HG03565 (cell line): ENCODE data around the gene DYNLT1.
"Not testable (repeated sequence)": the region's sequence is repeated elsewhere in the genome, so short reads cannot be mapped to it uniquely, and the experiment has no call there.

Experiments
- ATAC-seq: cut with Tn5 transposase; IDR thresholded peaks from one replicate; pipeline ENCODE4 v1.9.1; 2021; ENCODE audit warnings: mild to moderate bottlenecking, moderate library complexity; ENCODE audit not compliant: unreplicated experiment

The DYNLT1 gene

DNA sequence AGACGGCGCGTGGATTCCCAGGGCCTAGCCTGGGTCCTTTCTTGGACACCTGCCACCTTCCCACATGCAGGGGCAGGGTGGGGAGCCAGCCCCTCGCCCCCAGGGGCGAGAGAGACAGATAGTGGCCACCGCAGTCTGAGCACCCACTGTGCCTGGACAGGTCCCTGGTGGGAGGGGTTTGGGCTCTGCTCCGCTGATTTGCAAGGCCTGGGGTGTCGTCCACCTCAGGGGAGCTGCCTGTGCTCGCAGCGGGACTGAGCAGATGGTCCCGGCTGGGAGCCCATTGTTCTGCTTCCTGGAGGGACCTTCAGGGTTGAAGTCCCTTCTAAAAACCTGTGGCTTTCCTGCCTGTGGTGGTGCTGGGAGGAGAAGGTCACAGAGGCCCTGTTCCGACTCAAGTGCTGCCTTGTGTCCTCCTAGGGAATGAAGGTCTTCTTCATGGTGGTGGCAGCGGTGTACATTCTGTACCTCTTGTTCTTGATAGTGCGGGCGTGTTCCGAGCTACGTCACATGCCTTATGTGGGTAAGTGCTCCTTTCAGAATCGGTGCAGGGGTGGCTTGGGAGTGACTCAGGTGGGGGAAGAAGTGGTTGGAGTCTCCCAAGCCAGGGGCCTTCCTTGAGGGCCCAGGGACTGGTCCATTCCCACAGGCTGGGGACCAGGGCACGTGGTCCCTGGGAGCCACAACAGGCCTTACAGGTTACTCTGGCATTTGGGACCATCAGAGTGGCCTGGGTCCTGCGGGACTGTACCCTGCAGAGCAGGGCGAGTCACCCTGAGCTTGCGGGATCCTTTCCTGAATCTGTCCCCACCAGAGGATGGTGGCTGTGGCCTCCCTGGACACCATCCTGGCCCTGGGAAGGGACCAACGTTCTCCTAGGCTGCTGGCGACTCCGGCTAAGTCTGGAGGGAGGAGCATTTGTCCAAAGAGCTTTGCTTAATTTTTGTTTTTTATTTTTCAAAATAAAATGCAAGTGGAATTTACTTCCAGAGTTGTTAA lies 19.6 kb downstream of the DYNLT1 start:
- ATAC-seq = no peak

DNA sequence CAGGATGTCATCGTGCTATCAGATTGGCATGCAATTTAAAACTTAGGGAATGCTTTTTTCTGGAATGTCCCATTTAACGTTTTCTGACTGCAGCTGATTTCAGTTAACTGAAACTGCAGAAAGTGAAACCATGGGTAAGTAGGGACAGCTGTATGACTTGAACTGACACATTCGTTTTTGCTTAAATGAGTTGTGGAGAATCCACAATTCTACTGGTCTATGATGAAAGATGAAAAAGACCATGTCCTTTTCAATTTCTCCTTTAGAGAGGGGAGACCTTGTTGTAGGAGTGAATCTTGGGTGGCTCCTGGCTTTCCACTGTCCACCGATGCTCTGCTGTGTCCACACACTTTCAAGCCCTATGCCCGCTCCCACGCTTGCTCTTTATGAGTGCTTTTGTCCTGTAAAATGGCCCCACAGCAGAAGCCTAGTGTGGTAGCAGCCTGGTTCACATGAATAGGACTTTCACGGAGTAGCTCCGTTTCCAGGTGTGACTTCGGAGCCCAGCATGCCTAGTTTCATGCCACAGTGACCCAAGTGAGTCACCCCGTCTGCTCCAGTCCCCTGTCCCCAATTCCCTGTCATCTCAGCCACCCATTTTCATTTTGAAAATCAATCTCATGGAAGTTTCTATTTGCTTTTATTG lies 21.9 kb downstream of the DYNLT1 start:
- ATAC-seq = no peak

- ATAC-seq = no peak
Measured at GRCh38 chr6:158621694-158622544, 22.6 kb downstream of the DYNLT1 start.

DNA sequence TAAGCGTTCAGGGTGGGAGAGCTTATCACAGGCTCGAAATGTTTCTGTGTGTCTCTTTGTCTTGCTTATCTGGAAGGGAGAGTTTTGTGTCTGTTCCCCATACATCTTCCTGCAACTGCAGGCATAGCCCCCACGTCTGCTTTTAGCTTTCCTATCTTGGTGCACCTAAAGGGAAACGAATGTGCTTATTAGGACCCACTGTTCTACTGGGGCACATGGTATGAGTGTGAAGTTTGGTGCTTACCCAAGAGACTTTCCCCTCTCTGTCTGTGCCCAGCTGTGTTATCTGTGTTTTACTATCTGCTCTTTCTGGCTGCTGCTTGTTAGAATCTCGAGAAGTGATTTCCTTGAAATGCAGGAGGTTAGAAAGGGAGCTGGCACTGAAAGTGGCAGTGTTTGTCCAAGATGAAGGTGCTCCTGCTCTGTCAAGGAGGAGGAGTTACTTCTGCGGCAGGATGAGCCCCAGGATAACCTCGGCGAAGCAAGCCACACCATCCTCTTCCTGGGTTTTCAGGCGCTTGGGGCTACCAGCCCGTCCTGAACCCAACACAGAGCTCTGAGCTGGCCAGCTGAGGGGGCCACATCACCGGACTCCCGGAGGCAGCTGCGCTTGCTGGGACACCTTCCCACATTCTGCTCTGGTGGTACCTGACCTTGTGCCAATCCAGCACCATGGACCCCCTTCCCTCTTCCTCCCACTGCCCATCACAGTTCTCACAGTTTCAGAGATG lies 23.4 kb downstream of the DYNLT1 start:
- no peak for ATAC-seq

- ATAC-seq = no peak
Measured at GRCh38 chr6:158619922-158620801, 24.4 kb downstream of the DYNLT1 start.

DNA sequence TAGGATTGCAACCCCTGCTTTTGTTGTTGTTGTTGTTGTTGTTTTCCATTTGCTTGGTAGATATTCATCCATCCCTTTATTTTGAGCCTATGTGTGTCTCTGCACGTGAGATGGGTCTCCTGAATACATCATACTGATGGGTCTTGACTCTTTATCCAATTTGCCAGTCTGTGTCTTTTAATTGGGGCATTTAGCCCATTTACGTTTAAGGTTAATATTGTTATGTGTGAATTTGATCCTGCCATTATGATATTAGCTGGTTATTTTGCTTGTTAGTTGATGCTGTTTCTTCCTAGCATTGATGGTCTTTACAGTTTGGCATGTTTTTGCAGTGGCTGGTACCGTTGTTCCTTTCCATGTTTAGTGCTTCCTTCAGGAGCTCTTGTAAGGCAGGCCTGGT lies 26.3 kb downstream of the DYNLT1 start:
- ATAC-seq = not testable (repeated sequence)

DNA sequence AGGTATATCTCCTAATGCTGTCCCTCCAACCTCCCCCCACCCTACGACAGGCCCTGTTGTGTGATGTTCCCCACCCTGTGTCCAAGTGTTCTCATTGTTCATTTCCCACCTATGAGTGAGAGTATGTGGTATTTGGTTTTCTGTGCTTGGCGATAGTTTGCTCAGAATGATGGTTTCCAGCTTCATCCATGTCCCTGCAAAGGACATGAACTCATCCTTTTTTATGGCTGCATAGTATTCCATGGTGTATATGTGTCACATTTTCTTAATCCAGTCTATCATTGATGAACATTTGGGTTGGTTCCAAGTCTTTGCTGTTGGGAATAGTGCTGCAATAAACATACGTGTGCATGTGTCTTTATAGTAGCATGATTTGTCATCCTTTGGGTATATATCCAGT lies 29.9 kb downstream of the DYNLT1 start:
- not testable (repeated sequence) for ATAC-seq

DNA sequence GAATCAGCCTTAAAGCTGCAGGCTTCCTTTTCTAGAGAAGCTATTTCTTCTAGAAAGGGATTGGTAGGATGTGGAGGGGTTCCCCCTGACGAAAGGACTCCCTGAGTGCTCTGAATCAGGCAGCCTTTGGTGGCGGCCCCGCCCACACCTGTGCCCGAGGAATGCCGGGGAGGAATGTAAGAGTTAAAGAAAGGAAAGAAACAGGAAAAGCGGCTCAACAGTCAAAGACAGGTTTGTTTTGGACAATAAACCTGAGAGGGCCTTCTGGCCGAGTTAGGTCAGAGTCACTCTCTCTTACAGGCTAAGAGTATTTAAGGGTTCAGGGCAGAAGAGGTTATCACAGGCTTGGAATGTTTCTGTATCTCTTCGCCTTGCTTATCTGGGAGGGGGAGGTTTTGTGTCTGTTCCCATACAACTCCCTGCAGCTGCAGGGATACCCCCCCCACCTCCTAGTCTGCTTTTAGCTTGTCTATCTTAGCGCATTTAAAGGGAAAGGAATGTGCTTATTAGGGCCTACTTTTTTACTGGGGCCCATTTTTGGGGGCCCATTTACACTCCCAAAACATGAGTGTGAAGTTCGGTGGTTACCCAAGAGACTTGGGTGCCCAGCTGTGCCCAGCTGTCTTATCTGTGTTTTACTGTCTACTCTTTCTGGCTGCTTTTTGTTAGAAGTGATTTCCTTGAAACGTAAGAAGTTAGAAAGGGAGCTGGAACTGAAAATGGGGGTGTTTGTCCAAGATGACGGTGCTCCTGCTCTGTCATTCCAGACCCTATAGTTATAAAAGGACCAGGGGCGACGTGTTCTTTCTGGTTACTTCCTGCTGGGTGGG lies 32.8 kb downstream of the DYNLT1 start:
- no peak for ATAC-seq

DNA sequence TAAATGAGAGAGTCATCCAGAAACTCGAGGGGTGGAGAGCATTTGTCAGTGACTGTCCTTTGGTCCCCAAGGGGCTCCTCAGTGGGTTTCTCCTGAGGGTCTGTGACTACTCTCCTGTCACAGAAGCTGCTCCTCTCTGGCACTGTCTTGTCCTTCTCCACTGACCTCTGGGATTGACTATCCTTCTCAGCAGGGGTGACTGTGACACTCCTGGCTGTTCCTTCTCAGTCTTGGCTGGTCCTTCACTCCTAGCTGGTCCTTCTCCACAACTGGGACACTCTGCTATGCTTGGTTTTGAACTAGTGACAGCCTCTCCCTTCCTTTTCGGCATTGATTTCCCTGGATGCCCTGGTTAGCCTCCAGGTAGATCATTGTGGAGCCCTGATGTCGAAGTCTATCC lies 33.5 kb downstream of the DYNLT1 start:
- no peak for ATAC-seq

GRCh38 chr6:158610319-158610968 lies 34.1 kb downstream of the DYNLT1 start:
- no peak for ATAC-seq

- ATAC-seq = no peak
Measured at GRCh38 chr6:158609455-158610155, 34.9 kb downstream of the DYNLT1 start.

DNA sequence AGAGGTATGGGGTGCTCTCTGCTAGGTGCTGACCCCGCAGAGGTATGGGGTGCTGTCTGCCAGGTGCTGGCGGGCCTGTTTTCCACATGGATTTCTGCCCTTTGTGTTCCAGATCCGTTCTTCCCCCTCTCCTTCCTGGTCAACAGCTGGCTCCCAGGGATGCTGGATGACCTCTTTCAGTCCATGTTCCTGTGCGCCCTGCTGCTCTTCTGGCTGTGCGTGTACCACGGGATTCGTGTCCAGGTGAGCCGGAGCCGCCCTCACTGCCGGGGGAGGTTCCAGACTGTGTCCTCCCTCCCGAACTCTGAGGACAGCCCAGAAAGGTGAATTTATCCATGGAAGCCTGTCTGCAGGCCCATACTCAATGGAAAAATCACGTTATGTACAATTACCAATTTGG lies 36.3 kb downstream of the DYNLT1 start:
- ATAC-seq = no peak

DNA sequence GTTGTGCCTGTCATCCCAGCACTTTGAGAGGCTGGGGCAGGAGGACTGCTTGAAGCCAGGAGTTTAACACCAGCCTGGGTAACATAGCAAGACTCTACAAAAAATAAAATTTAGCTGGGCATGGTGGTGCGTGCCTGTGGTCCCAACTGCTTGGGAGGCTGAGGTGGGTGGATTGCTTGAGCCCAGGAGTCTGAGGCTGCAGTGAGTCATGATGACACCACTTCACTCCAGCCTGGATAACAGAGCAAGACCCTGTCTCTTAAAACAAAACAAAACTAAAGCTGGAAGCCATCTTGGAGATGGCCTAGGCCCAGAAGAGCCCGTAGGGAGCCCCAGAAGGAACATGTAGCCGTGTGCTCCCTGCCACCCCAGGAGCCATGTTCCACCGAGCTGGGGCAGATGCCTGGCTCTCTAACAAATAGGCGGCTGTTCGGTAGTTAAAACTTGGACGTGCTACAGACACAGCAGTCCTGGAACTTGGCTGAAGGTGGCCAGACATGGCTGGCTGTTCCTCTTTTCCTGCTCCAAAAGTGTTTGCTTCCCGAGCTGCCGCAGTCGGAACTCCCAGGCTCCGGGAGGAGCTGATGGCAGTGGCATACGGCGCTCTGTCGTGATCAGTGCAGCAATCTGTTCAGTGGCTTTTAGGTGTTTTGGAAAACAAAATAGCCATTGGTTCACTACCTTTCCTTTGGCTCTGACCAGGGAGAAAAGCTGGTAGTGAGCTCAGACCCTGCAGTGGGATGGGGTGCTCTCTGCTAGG lies 37.0 kb downstream of the DYNLT1 start:
- no peak for ATAC-seq

GRCh38 chr6:158606935-158607334 lies 37.6 kb downstream of the DYNLT1 start:
- ATAC-seq = no peak

DNA sequence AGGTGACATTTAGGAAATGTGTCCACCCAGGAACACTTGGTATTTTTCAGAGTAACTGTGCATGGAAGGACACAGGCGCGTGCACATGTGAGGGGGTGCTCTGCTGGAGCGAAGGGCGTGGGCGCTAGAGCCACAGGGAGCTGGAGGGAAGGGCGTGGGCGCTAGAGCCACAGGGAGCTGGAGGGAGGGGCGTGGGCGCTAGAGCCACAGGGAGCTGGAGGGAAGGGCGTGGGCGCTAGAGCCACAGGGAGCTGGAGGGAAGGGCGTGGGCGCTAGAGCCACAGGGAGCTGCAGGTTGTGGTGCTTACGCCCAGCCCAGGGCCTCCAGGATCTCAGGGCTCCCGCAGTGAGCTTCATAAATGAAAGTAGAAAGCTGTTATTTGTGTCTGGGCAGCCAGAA lies 38.5 kb downstream of the DYNLT1 start:
- not testable (repeated sequence) for ATAC-seq

DNA sequence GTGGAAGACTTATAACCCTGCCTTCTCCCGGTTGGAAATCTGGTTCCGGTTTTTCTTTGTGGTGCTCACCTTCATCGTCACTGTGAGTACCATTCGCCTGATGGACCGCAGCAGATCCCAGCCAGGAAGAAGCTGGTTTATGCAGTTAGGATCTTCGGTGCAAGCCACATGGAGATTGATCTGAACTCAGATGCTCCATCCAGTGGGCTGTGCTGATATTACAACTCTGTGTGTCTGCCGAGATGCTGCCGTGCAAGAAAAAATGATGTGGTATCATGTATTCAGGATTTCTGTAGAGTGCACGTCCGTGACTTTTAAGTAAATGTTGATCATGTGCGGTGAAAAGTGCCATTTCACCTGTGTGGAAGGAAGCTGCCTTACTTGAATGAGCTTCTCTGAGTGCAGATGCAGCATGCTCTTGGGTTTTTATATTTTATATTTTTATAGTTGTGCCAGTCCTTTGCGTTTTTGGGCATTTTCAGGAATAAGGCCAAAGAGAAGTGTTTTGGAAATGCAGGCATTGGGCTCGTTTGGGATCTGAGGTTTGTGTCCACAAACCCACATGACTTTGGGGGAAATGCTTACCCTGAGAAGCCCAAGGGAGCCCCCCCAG lies 39.2 kb downstream of the DYNLT1 start:
- ATAC-seq = no peak
